ENCODE results near the gene BBX.

DNA sequence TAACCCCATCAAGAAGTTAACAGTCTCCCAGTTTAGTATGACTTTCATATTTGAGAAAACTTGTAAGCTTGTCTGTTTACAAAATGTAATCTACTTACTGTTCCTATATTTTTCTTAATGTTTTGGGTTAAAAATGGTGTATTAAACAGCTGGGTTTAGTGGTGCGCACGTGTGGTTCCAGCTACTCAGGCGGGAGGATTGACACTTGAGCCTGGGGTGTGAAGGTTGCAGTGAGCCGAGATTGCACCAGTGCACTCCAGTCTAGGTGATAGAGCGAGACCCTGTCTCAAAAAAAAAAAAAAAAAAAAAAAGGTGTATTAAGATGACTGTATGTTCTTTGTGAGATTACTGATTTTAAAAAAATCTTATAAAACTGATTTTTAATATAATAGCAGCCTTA, 69.3 kb downstream of the BBX start:
- TF ChIP-seq, protein P1, sequence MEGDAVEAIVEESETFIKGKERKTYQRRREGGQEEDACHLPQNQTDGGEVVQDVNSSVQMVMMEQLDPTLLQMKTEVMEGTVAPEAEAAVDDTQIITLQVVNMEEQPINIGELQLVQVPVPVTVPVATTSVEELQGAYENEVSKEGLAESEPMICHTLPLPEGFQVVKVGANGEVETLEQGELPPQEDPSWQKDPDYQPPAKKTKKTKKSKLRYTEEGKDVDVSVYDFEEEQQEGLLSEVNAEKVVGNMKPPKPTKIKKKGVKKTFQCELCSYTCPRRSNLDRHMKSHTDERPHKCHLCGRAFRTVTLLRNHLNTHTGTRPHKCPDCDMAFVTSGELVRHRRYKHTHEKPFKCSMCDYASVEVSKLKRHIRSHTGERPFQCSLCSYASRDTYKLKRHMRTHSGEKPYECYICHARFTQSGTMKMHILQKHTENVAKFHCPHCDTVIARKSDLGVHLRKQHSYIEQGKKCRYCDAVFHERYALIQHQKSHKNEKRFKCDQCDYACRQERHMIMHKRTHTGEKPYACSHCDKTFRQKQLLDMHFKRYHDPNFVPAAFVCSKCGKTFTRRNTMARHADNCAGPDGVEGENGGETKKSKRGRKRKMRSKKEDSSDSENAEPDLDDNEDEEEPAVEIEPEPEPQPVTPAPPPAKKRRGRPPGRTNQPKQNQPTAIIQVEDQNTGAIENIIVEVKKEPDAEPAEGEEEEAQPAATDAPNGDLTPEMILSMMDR (IDR thresholded peaks at IDR 0.05), result no peak
- no peak for TF ChIP-seq POLR2A (IDR thresholded peaks at IDR 0.05)
